B cell (primary cell): ENCODE measurements around the gene PAEP. TPM values are rescaled to one million over a fixed set of nuclear protein-coding genes. Genes with fewer than 3 reads are reported as not detected.

Experiments used
- ATAC-seq: fragments of 200-7000 bp; cut with Tn5 transposase; one replicate; pipeline ENCODE4 v1.10.0; 2021; ENCODE audit warnings: low read depth, mild to moderate bottlenecking, moderate number of reproducible peaks, moderate library complexity
- CTCF ChIA-PET: fragments of 350-600 bp; sonication (Branson Sonifier 250); formaldehyde crosslinking; loops from one replicate; lab custom pipeline; 2021; ENCODE audit warnings: antibody characterized with exemption, inconsistent platforms; lab: Charles Lee
- POLR2A ChIA-PET: fragments of 350-600 bp; sonication (Branson Sonifier 250); formaldehyde crosslinking; loops from one replicate; lab custom pipeline; 2021; ENCODE audit warnings: antibody characterized with exemption; lab: Charles Lee
- DNase-seq: peaks from one replicate; pipeline ENCODE4 v3.0.0; 2013
- H2AFZ ChIP-seq: 2 replicates; pipeline ENCODE4 v1.6.1; 2012; ENCODE audit warnings: mild to moderate bottlenecking, low read depth, low read length; ENCODE audit not compliant: insufficient read depth, poor library complexity, severe bottlenecking
- H3K27ac ChIP-seq, 2 donors: 1 replicate in 1 of 2; 2 replicates in 1 of 2; pipeline ENCODE4 v1.5.1; 2012 to 2013; ENCODE audit warnings: low read length in 2 of 2, mild to moderate bottlenecking in 2 of 2, moderate library complexity in 1 of 2
- H3K27me3 ChIP-seq, 4 experiments: fragments of 200-600 bp in 1 of 4; sonication (generic) in 1 of 4; replicated peaks in 1 of 4; 1 replicate in 2 of 4; 2 replicates in 2 of 4; pipeline versions ENCODE4 v1.6.1 to v1.7.0; 2013 to 2016; ENCODE audit warnings: low read length in 3 of 4, mild to moderate bottlenecking in 2 of 4, mixed read lengths in 1 of 4, moderate library complexity in 1 of 4; ENCODE audit not compliant: insufficient read depth in 4 of 4, control insufficient read depth in 3 of 4; ENCODE audit errors: control extremely low read depth in 1 of 4
- H3K36me3 ChIP-seq, 2 experiments: replicated peaks in 1 of 2; 1 replicate in 1 of 2; 2 replicates in 1 of 2; pipeline versions ENCODE4 v1.6.1 to v1.7.1; 2013; ENCODE audit warnings: low read length in 1 of 2; ENCODE audit not compliant: insufficient read depth in 2 of 2, control insufficient read depth in 1 of 2; ENCODE audit errors: control extremely low read depth in 1 of 2, extremely low read depth in 1 of 2
- H3K4me1 ChIP-seq, 2 donors: fragments of 200-600 bp in 1 of 2; sonication (generic) in 1 of 2; 1 replicate in 1 of 2; 2 replicates in 1 of 2; pipeline versions ENCODE4 v1.5.1 to v1.6.1; 2013 to 2017; ENCODE audit warnings: low read length in 2 of 2; ENCODE audit not compliant: control insufficient read depth in 2 of 2, insufficient read depth in 2 of 2
- H3K4me2 ChIP-seq: replicated peaks from 2 replicates; pipeline ENCODE3; 2012; ENCODE audit warnings: mild to moderate bottlenecking, low read depth, low read length; ENCODE audit not compliant: poor library complexity, severe bottlenecking
- H3K4me3 ChIP-seq, 5 experiments: fragments of 200-600 bp in 1 of 5; sonication (generic) in 1 of 5; 1 replicate in 3 of 5; 2 replicates in 2 of 5; pipeline versions ENCODE4 v1.5.1 to v1.7.0; 2011 to 2016; ENCODE audit warnings: low read length in 4 of 5, mild to moderate bottlenecking in 4 of 5, low read depth in 2 of 5, control low read depth in 1 of 5, moderate library complexity in 1 of 5; ENCODE audit not compliant: insufficient read depth in 1 of 5; ENCODE audit errors: control extremely low read depth in 1 of 5, extremely low read depth in 1 of 5
- H3K79me2 ChIP-seq: fragments of 200-600 bp; sonication (generic); one replicate; pipeline ENCODE4 v1.6.0; 2016; ENCODE audit warnings: low read length; ENCODE audit not compliant: control insufficient read depth, insufficient read depth
- H3K9ac ChIP-seq: fragments of 200-600 bp; sonication (generic); 2 replicates; pipeline ENCODE4 v1.6.1; 2017; ENCODE audit warnings: mild to moderate bottlenecking, low read length, moderate library complexity
- H3K9me3 ChIP-seq, 3 donors: one replicate each; pipeline versions ENCODE4 v1.6.1 to v1.7.1; 2013; ENCODE audit warnings: low read length in 2 of 3; ENCODE audit not compliant: control insufficient read depth in 2 of 3, insufficient read depth in 1 of 3; ENCODE audit errors: control extremely low read depth in 1 of 3
- H4K20me1 ChIP-seq: 2 replicates; pipeline ENCODE4 v1.6.0; 2012; ENCODE audit warnings: mild to moderate bottlenecking, low read length; ENCODE audit not compliant: insufficient read depth, control insufficient read depth, poor library complexity, severe bottlenecking
- H3K27ac Mint-ChIP-seq: one replicate; pipeline ENCODE4 v1.8.0; 2021; ENCODE audit warnings: mixed read lengths
- H3K27me3 Mint-ChIP-seq: one replicate; pipeline ENCODE4 v1.8.0; 2021; ENCODE audit warnings: mixed read lengths
- H3K4me1 Mint-ChIP-seq: one replicate; pipeline ENCODE4 v1.8.0; 2021; ENCODE audit warnings: mixed read lengths
- H3K4me3 Mint-ChIP-seq: one replicate; pipeline ENCODE4 v1.8.0; 2021; ENCODE audit warnings: mixed read lengths
- H3K9me3 Mint-ChIP-seq: one replicate; pipeline ENCODE4 v1.8.0; 2022; ENCODE audit warnings: mixed read lengths; ENCODE audit not compliant: insufficient read depth
- CTCF ChIP-seq: fragments of 200-600 bp; IDR thresholded peaks from one replicate; pipeline ENCODE4 v1.8.0; 2022; ENCODE audit warnings: antibody characterized with exemption, mild to moderate bottlenecking
- EZH2 ChIP-seq: IDR thresholded peaks from 2 replicates; pipeline ENCODE4 v1.6.1; 2012; ENCODE audit warnings: borderline replicate concordance, low read depth, mild to moderate bottlenecking, moderate library complexity, low read length; ENCODE audit not compliant: insufficient read depth, poor library complexity, severe bottlenecking
- WGBS: methylation state at CpG from one replicate; pipeline ENCODE4 v1.1.5; 2013; ENCODE audit warnings: missing lambda C conversion rate; ENCODE audit not compliant: insufficient coverage; 5-methylcytosine and 5-hydroxymethylcytosine counted together
- intact Hi-C: fragments of 100-400 bp; cut with micrococcal nuclease; formaldehyde crosslinking; loops from one replicate; pipeline ENCODE4 v1.10.0; 2022
- polyA plus RNA-seq: library from polyadenylated mRNA; depleted of rRNA; stranded (reverse); fragments of >200 nt; gene quantifications from 2 replicates; pipeline ENCODE4 v1.2.3, GENCODE V29; 2012
- total RNA-seq, 2 donors: library from RNA; stranded (reverse); fragments of 120-200 nt in 1 of 2; gene quantifications; 1 replicate in 1 of 2; 2 replicates in 1 of 2; pipeline versions ENCODE4 v1.2.3 to v1.2.4, GENCODE V29; 2013 to 2022

The PAEP gene
- total and polyA plus RNA-seq, 2 donors (not counting 1 experiment from before 2014, with no cell fraction given): not detected

- no peak overlapping the region for H2AFZ ChIP-seq
- no peaks in the 10 kb centered on the region for H3K9me3 ChIP-seq
- no peaks in the 10 kb centered on the region for H3K4me1 Mint-ChIP-seq
- intact Hi-C loops: no loop called here
- no peak for ATAC-seq
- WGBS: 91% methylated on average over 10 of the region's 11 CpGs
- TF ChIP-seq CTCF (no peak), EZH2 (no peak)
- H3K9me3 Mint-ChIP-seq: no peaks in the 10 kb centered on the region
- no peak overlapping the region for H3K4me3 Mint-ChIP-seq
- POLR2A ChIA-PET: no interaction called here
- no peaks in the 10 kb centered on the region for H3K4me1 ChIP-seq
- H3K27me3 ChIP-seq: no peaks in the 10 kb centered on the region
- H4K20me1 ChIP-seq: no peaks in the 10 kb centered on the region
- H3K4me3 ChIP-seq: no peak overlapping the region
- H3K36me3 ChIP-seq: no peaks in the 10 kb centered on the region
- H3K4me2 ChIP-seq: no peak overlapping the region
- H3K79me2 ChIP-seq: no peaks in the 10 kb centered on the region
- no peak overlapping the region for H3K27ac Mint-ChIP-seq
- CTCF ChIA-PET: no interaction called here
- H3K9ac ChIP-seq: no peak overlapping the region
- H3K27ac ChIP-seq: no peak overlapping the region
- peaks cover 7% of the 10 kb centered on the region for H3K27me3 Mint-ChIP-seq
- no peak for DNase-seq
Observed at GRCh38 chr9:135580664-135581380, 19.3 kb downstream of the PAEP start.

GRCh38 chr9:135581636-135582426 is 20.3 kb downstream of the PAEP start:
- Mint-ChIP-seq H3K27ac (no peak overlapping the region), H3K27me3 (peaks cover 7% of the 10 kb centered on the region), H3K4me3 (no peak overlapping the region), H3K9me3 (no peaks in the 10 kb centered on the region), H3K4me1 (no peaks in the 10 kb centered on the region)
- H3K27me3 ChIP-seq: no peaks in the 10 kb centered on the region
- H3K9ac ChIP-seq: no peak overlapping the region
- no peak overlapping the region for H2AFZ ChIP-seq
- H4K20me1 ChIP-seq: no peaks in the 10 kb centered on the region
- TF ChIP-seq EZH2: no peak
- TF ChIP-seq CTCF: no peak
- no peak overlapping the region for H3K4me2 ChIP-seq
- intact Hi-C loops: no loop called here
- 91% methylated on average over 15 of the region's 18 CpGs for WGBS
- no peak for DNase-seq
- POLR2A ChIA-PET: no interaction called here
- no peaks in the 10 kb centered on the region for H3K36me3 ChIP-seq
- H3K4me1 ChIP-seq: no peaks in the 10 kb centered on the region
- H3K79me2 ChIP-seq: no peaks in the 10 kb centered on the region
- H3K27ac ChIP-seq: no peak overlapping the region
- no peaks in the 10 kb centered on the region for H3K9me3 ChIP-seq
- H3K4me3 ChIP-seq: no peak overlapping the region
- ATAC-seq: no peak
- CTCF ChIA-PET: no interaction called here
